ENCODE data around the gene TMPRSS9. TPM values are rescaled to one million over a fixed set of nuclear protein-coding genes. Genes with fewer than 3 reads are reported as not detected.

TMPRSS9 gene
- total and polyA plus RNA-seq, 10 donors: 0.70 to 4.3 (median 2.7) TPM

GRCh38 chr19:2318923-2319322 is 41.1 kb upstream of the TMPRSS9 start:
- Histone ChIP-seq H3K9me3 (peaks cover 0 to 16% (median 13%) of the 10 kb centered on the region in 8 donors), H3K27ac (peak overlapping the region in 5 of 8 donors; percentile 30 to 71 (median 55)), H3K36me3 (peaks cover 0 to 35% (median 25%) of the 10 kb centered on the region in 6 donors), H3K4me3 (no peak overlapping the region), H3K27me3 (replicated peaks in 1 of 7) (peaks cover 0 to 2% (median 0%) of the 10 kb centered on the region in 7 donors), H3K4me1 (peaks cover 12 to 64% (median 34%) of the 10 kb centered on the region in 6 donors)
- no peak for TF ChIP-seq POLR2A (IDR thresholded peaks at IDR 0.05)
- no peak for TF ChIP-seq POLR2AphosphoS5 (IDR thresholded peaks at IDR 0.05)
- no peak for TF ChIP-seq CTCF (IDR thresholded peaks at IDR 0.05 in 8 of 11, conservative IDR thresholded peaks at IDR 0.05 in 3 of 11)
- intact Hi-C loops (cut with DNase I; ENCODE audit: low total_unique reads): no loop called here
- no peak for DNase-seq
- WGBS, 5 donors: 60 to 73% (median 70%) methylated on average over 5 to 6 of the region's 6 CpGs

GRCh38 chr19:2319551-2319950 is 40.5 kb upstream of the TMPRSS9 start:
- DNase-seq: no peak
- no peaks in the 10 kb centered on the region for H3K27me3 ChIP-seq (replicated peaks in 1 of 7)
- H3K36me3 ChIP-seq: peaks cover 0 to 42% (median 30%) of the 10 kb centered on the region in 6 donors
- H3K4me1 ChIP-seq: peaks cover 12 to 70% (median 40%) of the 10 kb centered on the region in 6 donors
- H3K27ac ChIP-seq: peak overlapping the region in 3 of 8 donors; percentile 55 to 71 (median 64)
- no peak overlapping the region for H3K4me3 ChIP-seq
- intact Hi-C loops (cut with DNase I; ENCODE audit: low total_unique reads): no loop called here
- H3K9me3 ChIP-seq: peaks cover 0 to 12% (median 12%) of the 10 kb centered on the region in 8 donors
- 71 to 91% (median 87%) methylated on average over 4 to 20 of the region's 20 CpGs for WGBS, 5 donors
- TF ChIP-seq POLR2AphosphoS5 (IDR thresholded peaks at IDR 0.05): no peak
- no peak for TF ChIP-seq CTCF (IDR thresholded peaks at IDR 0.05 in 8 of 11, conservative IDR thresholded peaks at IDR 0.05 in 3 of 11)
- TF ChIP-seq POLR2A (IDR thresholded peaks at IDR 0.05): no peak

GRCh38 chr19:2320049-2320448 is 40.0 kb upstream of the TMPRSS9 start:
- no peak overlapping the region for H3K27ac ChIP-seq
- no peak for TF ChIP-seq POLR2AphosphoS5 (IDR thresholded peaks at IDR 0.05)
- TF ChIP-seq POLR2A (IDR thresholded peaks at IDR 0.05): no peak
- TF ChIP-seq CTCF (IDR thresholded peaks at IDR 0.05 in 8 of 11, conservative IDR thresholded peaks at IDR 0.05 in 3 of 11): no peak
- no peak for DNase-seq
- peaks cover 12 to 75% (median 44%) of the 10 kb centered on the region in 6 donors for H3K4me1 ChIP-seq
- H3K36me3 ChIP-seq: peaks cover 0 to 47% (median 34%) of the 10 kb centered on the region in 6 donors
- no peak overlapping the region for H3K4me3 ChIP-seq
- H3K27me3 ChIP-seq (replicated peaks in 1 of 7): no peaks in the 10 kb centered on the region
- peaks cover 0 to 8% (median 7%) of the 10 kb centered on the region in 8 donors for H3K9me3 ChIP-seq
- intact Hi-C loops (cut with DNase I; ENCODE audit: low total_unique reads): no loop called here
- 77 to 93% (median 83%) methylated on average over 9 to 12 of the region's 12 CpGs for WGBS, 5 donors

GRCh38 chr19:2320939-2321338 is 39.1 kb upstream of the TMPRSS9 start:
- WGBS, 5 donors: 87 to 96% (median 92%) methylated on average over 12 of the region's 12 CpGs
- no peak for TF ChIP-seq CTCF (IDR thresholded peaks at IDR 0.05 in 8 of 11, conservative IDR thresholded peaks at IDR 0.05 in 3 of 11)
- TF ChIP-seq POLR2AphosphoS5 (IDR thresholded peaks at IDR 0.05): peak in 1 of 3 donors; percentile 50
- no peak for TF ChIP-seq POLR2A (IDR thresholded peaks at IDR 0.05)
- intact Hi-C loops (cut with DNase I; ENCODE audit: low total_unique reads): no loop called here
- Histone ChIP-seq H3K36me3 (peaks cover 0 to 55% (median 36%) of the 10 kb centered on the region in 6 donors), H3K27me3 (replicated peaks in 1 of 7) (no peaks in the 10 kb centered on the region), H3K4me1 (peaks cover 12 to 76% (median 46%) of the 10 kb centered on the region in 6 donors), H3K27ac (no peak overlapping the region), H3K4me3 (no peak overlapping the region), H3K9me3 (no peaks in the 10 kb centered on the region)
- no peak for DNase-seq
